ENCODE measurements around the gene ISG20.

GRCh38 chr15:88636654-88637053, 2.2 kb upstream of the ISG20 start:
- TF ChIP-seq, protein P1, sequence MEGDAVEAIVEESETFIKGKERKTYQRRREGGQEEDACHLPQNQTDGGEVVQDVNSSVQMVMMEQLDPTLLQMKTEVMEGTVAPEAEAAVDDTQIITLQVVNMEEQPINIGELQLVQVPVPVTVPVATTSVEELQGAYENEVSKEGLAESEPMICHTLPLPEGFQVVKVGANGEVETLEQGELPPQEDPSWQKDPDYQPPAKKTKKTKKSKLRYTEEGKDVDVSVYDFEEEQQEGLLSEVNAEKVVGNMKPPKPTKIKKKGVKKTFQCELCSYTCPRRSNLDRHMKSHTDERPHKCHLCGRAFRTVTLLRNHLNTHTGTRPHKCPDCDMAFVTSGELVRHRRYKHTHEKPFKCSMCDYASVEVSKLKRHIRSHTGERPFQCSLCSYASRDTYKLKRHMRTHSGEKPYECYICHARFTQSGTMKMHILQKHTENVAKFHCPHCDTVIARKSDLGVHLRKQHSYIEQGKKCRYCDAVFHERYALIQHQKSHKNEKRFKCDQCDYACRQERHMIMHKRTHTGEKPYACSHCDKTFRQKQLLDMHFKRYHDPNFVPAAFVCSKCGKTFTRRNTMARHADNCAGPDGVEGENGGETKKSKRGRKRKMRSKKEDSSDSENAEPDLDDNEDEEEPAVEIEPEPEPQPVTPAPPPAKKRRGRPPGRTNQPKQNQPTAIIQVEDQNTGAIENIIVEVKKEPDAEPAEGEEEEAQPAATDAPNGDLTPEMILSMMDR (IDR thresholded peaks at IDR 0.05) = no peak
- TF ChIP-seq POLR2A (IDR thresholded peaks at IDR 0.05) = no peak

All from thyroid gland (tissue), 4 donors.